GM18870 (cell line): ENCODE data around the gene SMC2.

ENCODE experiments used
- ATAC-seq: cut with Tn5 transposase; IDR thresholded peaks from one replicate; pipeline ENCODE4 v1.9.1; 2021; ENCODE audit warnings: moderate library complexity; ENCODE audit not compliant: unreplicated experiment

The SMC2 gene

DNA sequence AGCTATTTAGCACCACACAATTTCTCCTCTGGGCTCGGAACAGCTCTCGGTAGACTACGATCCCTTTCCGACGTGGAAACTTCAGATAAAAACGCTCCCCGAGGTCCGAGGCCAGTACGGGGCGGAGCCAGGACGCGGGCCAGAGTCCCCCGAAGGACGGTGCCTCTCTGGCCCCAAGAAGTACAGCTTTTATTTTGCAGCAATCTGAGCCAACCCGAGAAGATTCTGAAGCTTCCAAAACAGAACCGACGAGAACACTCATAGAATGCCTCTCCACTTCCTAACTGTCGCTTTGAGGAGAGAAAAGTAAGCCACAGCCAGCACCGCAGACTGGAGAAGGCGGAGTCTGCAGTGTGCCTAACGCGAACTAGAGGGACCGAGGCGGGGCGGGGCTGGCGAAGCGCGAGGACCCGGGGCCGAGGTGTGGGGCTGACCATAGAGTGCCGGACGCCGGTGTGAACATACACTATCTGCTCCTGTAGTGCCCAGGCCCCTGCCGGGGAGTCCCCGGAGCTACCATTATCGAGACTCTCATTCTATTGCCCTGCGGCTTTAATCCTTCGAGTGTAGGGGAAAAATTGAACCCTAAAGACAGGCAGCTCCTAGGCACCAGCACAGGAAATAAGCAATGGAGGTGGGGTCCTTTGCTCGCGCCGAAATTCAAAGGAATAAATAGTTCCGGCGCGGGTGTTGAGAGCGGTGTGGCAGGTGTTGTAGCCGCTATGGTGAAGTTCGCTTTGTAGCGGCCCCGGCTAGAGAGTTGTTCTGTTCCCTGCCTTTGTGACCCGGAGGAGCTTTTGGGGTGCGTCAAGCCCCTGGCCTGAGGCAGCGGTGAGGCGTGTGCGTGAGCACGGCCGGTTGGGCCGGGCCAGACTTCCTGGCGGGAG lies at the start of gene SMC2:
Gene SMC2 (plus strand): TSS at position 663 of the 887 bp plus-strand sequence. CDS start 1,076 bp downstream, outside the sequence.
- ATAC-seq = peak; percentile 79

DNA sequence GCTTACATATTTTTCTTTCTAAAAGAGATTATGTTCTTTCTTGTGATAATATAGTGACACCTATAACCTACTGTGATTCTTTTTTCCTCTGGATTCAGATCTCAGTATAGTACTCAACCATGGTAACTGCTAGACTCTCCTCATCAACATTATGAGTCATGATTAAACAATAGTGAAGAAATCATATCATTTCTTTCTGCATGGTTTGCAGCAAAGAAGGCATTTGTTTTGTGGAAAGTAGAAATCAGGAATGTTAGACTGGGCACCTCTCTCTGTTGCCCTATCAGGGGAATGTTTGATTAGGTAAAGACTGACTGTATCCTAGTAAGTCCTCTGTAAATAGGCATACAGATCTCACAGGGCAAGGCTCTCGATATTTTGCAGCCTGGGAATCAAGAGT lies 25.6 kb upstream of the SMC2 start:
- no peak for ATAC-seq

DNA sequence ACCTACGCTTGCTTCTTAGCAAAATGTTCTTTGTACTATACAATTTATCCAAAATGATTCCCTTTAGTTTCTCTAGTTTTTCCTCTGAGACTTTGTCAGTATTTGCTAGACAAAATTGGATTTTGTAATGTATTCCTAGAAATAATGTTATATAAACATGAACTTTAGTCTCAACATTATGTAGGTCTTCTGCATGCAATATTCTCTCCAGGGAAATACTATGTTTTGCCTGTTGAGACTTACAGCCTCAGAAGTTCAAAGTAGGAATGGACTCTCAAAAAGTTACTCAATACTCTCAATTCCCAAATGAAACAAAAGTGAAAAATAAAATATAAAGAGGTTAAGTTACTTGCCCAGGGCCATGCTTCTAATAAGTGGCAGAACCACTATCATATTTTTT lies 24.8 kb upstream of the SMC2 start:
- ATAC-seq = no peak

DNA sequence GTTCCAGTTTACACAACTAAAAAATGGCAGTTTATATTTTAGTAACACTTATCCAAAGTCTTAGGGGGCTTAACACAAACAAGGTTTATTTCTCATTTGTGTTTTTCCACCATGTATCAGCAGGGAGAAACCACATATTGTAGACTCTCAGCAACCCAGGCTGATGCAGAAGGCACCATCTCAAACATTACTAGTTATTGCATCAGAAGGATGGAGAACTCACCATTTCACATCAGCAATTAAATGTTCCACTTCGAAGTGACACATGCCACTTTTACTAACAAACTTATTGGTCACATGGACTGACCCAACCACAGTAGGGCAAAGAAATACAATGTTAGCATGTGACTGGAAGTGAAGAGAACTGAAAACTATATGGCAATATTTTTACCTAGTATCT lies 22.5 kb upstream of the SMC2 start:
- no peak for ATAC-seq

DNA sequence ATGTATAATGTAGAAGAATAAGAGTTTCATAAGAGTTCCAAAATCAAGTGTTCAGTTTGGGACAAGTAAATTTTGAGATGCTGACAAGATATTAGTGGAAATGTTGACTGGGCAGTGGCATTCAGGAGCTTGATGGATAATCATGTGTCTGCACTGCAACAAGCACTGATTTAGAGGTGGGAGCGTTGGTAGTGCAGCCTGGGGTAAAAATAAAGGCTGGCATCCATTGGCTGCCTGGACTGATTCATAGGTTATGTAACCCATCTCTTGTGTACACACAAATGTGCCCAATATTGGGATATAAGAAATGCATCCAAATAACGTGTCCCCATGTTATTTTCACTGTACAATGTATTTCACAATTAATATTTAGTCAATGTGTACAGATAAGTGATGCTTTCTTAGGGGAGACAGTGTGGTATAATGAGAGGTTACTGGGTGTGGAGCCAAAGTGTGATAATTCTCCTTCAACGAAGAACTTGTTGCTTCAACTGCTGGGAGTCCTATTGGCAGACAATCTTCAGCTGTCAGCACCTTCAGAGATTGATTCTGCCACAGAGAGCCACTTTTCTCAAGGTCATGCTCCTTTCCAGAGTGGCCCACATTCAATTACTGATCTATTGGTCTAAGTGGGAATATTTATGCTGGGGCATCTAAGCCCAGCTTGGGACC lies 20.9 kb upstream of the SMC2 start:
- no peak for ATAC-seq

DNA sequence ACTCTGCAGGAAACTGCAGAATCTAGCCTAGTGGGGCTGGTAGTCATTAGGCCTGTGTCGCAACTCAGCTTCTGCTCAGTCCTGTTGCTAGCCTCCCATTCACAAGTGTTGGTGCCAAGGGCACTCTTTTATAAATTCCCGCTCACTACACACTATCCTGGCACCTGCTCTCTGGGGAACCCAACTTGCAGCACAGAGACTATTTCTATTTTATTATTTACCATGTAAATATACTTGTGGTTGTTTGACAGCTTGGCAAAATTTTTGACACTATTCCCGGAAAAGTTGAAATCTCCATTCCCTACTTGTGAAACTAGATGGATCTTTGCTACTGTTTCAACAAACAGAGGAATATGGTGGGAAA lies 20.4 kb upstream of the SMC2 start:
- no peak for ATAC-seq

DNA sequence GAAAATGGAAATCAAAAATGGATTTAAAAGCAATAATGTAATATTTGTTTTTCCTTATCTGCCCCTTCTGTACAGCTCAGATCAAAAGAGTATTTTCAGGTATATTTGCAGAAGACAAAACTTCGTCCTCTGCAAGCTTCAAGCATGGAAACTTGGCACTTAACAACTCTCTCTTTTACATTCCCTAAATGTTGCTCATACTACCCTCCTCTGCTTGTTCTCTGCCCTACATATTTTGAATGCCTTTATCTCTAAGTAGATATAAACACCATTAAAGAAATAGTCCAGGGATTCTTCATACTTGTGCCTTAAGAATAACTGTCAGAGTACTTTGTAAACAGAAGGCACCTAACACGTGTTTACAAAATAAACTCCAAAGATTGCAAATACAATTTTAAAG lies 19.2 kb upstream of the SMC2 start:
- no peak for ATAC-seq

DNA sequence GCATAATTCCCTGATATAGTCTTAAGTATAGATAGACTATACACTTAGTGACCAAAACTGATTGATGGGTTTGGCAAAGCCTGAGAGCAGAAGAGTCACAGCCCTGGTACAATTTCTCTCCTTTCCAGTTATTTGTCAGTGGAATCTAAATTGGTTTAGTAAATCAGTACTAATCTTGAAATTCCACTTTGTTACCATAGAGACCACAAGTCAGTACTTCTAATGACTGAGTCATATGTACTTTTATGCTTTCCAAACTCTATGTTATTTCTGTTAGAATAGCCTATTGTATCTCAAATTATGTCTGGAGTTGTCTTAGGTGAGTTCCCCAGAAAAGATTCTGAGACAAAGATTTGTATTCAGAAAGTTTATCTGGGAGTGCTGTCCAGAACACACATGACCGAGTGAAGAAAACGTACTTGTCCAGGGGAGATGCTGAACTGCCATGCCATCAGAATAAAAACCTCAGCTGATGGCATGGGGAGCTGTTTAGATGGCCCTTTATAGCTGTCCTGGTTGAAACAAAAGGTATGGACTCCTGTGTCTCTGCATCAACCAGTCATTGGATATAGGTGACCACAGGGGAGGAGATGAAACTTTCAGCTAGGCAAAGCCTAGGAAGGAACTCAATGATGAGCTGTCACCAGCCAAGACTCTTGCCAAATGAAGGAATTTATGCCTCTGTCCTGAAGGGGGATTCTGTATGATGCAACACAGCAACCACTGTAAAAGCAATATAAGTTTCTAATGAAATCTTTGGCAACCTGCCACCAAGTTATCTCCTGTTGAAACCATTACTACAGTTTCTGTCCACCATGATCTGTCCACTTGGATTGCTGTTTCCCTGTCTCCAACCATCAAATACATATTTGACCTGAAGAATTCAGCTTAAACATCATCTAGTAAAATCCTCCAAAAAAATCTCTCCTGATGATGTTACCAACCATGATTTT lies 18.0 kb upstream of the SMC2 start:
- no peak for ATAC-seq

DNA sequence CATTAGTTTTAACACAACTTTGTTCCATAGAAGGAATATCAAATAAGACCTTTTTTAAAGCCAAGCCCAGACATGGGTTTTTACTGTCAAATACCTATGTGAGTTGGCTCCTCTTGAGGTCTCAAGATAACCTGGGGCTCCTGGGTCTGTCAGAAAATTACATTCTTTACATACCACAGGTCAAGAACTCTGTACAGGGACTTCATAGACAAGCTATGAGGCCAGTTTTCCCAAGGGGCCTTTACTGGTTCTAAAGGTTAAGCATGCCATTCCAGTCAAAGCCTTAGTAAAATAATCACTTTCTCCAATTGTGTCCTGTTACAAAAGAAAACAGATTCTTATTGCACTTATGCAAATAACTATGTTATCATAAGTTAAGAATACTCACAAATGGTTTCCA lies 15.5 kb upstream of the SMC2 start:
- ATAC-seq = no peak

DNA sequence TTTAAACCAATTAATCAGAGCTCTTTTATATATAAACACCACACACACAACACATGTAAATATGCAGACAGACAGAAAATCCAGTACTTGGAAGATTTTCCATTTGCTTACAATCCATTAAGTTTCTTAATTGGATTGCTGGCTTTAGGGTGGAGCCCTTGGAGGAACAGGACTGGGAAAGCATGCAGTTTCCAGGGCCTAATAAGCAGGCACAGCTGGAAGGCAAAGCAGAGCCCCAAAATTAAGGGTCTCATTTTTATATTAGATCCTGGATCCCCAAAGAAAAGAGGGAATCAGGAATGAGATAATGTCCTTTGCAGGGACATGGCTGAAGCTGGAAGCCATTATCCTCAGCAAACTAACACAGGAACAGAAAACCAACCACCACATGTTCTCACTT lies 13.1 kb upstream of the SMC2 start:
- no peak for ATAC-seq

DNA sequence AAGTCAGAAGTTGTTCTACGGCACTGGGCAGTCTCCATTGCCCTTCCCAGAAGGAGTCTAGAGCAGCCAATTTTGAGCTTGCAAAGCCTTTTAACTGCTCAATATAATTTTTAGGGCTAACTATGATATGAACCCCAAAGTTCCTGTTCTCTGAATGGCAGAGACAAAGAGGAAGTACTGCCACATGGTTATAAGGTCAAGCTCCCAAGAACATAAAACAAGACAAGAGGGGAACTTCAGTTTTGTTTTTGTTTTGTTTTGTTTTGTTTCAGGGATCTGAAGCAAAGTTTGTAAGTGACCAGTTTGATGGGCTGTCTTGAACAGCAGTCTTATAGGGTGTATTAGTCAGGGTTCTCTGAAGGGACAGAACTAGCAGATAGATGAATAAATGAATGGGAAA lies 11.9 kb upstream of the SMC2 start:
- ATAC-seq = no peak

DNA sequence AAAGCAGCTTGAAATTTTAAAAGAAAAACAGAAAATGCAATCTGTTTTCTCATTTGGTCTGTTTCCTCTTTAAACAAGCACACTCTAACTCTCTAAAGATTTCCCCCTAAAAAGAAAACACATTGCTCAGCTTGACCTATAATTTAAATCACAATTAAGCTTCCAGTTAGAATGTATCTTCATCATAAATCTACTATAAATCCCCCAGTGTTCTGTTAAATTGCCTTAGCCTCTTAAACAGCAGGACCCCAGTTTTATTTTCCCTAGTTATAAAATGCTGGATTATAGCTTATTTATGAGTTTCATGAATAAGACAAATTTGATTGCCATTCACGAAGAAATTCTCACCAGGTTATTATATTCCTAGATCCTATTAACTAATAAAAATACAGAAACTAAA lies 8.6 kb upstream of the SMC2 start:
- no peak for ATAC-seq

DNA sequence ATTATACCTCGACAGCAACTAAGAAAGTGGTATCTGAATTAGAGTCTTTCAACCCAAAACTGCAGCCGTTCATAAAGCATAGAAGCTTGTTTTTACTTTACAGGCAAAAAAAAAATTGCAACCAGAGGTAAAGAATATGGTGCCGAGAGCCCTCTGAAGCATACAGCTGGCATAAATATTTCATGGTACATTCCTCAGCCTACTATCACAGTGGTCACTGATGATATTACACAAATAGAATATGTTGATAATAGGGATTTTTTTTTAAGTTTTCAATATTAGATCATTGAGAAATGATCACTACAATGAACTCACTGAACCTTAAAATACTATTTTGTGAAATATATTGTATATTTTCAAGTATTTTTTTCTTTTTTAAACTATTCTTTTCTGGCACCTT lies 6.2 kb upstream of the SMC2 start:
- ATAC-seq = no peak

DNA sequence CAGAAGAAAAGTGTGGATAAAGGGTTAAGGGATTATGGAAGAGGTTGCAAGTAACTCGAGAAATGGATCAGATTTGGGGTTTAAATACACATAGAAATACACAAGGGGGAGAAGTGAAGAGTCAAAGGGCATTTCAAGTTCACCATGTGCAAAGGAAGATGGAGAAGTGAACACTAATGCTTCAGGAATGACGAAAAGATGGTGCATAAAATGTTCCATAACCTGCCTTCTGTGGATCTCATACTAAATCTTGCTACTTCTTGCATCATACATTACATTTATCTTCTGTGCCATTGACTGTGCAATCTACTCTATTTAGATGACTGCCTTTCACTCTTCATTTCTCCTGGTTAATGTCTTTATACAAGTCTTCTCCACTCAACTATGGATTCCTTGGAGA lies 5.7 kb upstream of the SMC2 start:
- ATAC-seq = no peak

DNA sequence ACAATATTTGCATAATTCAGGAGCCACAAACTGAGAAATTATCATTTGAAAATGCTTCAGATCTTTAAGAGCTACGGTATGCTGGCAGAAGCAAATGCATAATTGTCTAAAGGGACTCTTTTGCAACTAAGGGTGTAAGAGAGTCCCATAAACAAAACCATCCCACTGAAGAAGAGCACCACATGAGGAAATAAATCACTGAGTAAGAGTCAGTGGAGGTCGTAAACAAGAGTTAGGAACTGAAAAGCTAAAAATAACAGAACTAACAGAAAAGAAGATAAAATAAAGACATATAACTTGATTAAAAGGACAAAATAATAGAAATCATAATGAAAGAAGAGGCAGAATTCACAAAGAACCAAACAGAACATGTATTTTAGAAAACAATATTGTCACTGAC lies 3.5 kb upstream of the SMC2 start:
- ATAC-seq = no peak

DNA sequence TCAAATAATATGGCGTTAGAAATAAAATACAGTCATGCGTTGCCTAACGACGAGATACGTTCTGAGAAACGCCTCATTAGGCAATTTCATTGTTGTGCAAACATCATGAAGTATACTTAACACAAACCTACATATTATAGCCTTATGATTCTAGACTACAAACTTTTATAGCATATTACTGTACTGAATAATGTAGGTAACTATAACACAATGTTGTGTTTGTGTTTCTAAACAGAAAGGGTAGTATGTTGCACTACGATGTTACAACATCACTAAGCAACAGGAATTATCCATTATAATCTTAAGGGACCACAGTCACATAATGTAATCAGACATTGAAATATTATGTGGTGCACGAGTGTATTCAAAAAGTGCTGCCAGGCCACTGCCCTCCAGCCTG lies 3.0 kb upstream of the SMC2 start:
- no peak for ATAC-seq

DNA sequence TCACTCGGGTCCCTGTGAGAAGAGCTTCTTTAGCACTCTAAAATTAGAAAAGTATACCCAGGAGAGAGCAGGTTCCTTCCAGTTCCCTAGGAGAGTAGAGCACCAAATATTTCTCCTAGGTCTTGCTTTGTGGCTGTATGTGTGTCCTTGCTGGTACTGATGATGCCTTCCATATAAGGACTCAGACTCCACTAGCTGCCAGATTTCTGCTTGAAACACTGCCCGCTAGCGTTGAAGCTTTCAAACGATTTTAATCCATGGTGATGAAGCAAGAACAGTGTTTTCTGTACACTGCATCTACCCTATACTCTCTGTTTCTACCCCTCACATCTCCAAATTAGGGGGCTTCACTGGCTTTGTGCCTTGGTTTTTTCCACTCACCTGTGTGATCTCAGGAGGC lies 2.4 kb upstream of the SMC2 start:
- ATAC-seq = peak; percentile 44

DNA sequence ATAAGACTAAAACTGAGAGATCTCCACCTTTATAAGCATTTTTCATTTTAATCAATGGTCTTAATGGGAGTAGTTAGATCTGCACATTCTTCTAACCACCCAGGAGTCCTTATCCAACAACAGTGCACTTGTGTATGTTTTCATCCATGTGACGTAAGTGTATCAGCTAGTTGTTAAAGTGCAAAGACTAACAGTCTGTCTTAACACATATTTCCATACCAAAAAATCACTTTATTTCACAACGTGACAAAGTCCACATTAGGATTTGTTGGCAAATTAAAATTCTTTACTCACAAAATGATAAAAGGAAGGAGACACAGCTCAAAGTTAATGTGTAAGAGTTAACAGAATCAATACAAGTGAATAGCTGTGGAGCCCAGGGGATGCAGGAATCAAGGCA lies 1.9 kb upstream of the SMC2 start:
- ATAC-seq = no peak

DNA sequence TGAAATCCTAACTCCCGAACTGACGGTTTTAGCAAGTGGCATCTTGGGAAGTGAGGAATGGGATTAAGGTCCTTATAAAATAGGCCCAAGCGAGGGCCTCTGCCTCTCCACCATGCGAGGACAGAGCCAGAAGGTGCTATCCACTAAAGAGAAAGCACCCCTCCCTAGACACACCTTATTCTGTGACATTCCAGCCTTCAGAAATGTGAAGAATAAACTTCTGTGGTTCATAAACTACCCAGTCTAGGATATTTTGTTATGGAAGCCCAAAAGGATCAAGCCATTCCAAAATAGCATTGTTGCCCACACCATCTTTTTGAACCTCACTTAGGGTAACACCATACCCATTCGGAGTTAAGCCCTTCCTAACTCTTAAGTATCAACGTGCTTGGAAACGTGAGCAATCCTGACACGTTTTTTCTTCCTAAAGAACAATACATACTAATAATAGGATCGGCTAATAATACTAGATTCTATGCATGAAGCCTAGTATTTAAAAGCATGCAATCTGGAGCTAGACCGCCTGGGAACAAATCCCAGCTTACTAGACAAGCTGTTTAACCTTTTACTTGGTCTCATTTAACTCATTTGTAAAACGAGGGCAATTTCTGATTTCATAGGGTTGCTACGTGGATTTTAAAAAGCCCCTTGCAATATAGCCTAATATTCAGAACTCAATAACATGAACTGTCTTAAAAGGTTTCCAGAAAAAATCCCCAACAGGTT lies 1.1 kb upstream of the SMC2 start:
- ATAC-seq = no peak

DNA sequence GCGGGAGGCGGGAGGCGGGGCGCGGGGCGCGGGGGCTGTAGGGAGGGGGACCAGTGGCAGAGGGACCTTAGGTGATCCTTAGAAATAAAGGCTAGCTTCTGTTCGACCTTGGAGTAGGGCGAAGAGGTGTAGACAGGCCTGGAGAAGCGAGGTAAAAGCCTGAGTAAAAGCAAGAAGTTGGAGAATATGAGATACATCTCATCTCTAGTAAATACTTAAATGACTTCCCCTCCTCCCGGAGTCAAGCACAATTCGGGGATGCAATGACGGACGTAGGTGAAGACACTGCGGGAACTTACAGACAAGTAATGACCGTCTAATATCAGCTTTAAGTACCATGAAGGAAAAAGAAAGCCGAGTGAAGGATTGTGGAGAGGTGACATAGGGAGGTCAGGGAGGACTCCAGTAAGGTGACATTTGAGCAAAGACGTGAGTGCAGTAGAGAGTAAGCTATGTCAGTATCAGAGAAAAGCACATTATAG lies 466 bp downstream of the SMC2 start:
- peak; percentile 1 for ATAC-seq

DNA sequence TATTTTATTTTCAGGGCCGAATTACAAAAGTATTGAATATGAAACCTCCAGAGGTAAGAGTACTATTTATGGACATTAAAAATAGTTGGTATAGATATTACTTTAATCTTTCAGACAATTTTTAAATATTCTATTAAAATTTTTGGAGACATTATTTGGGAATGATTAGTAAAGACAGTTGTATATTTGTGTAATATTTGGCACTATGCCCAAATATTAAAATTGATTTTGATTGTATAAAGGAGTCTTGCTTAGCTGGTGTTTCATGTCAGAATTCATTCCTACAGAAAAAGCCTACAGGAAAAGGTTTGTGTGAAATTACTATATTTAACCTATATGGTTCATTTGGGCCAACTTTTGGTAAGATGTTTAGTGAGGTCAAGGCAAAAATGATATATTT lies 5.5 kb downstream of the SMC2 start:
- ATAC-seq = no peak
